ENCODE results near the gene B4GALT1. TPM values are rescaled to one million over a fixed set of nuclear protein-coding genes. Genes with fewer than 3 reads are reported as not detected.
"Not testable (repeated sequence)": the region's sequence is repeated elsewhere in the genome, so short reads cannot be mapped to it uniquely, and the experiment has no call there.

B4GALT1 gene
- polyA plus RNA-seq, 1 donor = 34.5 TPM

GRCh38 chr9:33162721-33163311 lies 4.3 kb downstream of the B4GALT1 start:
- DNase-seq (ENCODE audit: low read depth) = no peak

GRCh38 chr9:33161589-33162132 lies 5.5 kb downstream of the B4GALT1 start:
- DNase-seq (ENCODE audit: low read depth) = no peak

- DNase-seq (ENCODE audit: low read depth) = no peak
These were observed 6.0 kb downstream of the B4GALT1 start for GRCh38 chr9:33161011-33161588.

GRCh38 chr9:33160446-33160845 lies 6.7 kb downstream of the B4GALT1 start:
- not testable (repeated sequence) for DNase-seq (ENCODE audit: low read depth)

GRCh38 chr9:33159777-33160127 lies 7.4 kb downstream of the B4GALT1 start:
- DNase-seq (ENCODE audit: low read depth) = no peak

GRCh38 chr9:33158843-33159776 lies 8.0 kb downstream of the B4GALT1 start:
- no peak for DNase-seq (ENCODE audit: low read depth)

- no peak for DNase-seq (ENCODE audit: low read depth)
These were observed 8.9 kb downstream of the B4GALT1 start for GRCh38 chr9:33157960-33158842.

GRCh38 chr9:33155393-33155792 lies 11.7 kb downstream of the B4GALT1 start:
- DNase-seq (ENCODE audit: low read depth) = no peak

- no peak for DNase-seq (ENCODE audit: low read depth)
These were observed 12.8 kb downstream of the B4GALT1 start for GRCh38 chr9:33154371-33154770.

- DNase-seq (ENCODE audit: low read depth) = no peak
These were observed 13.5 kb downstream of the B4GALT1 start for GRCh38 chr9:33153666-33154065.

GRCh38 chr9:33153001-33153400 lies 14.1 kb downstream of the B4GALT1 start:
- no peak for DNase-seq (ENCODE audit: low read depth)

- no peak for DNase-seq (ENCODE audit: low read depth)
These were observed 15.5 kb downstream of the B4GALT1 start for GRCh38 chr9:33151601-33152000.

GRCh38 chr9:33151007-33151557 lies 16.1 kb downstream of the B4GALT1 start:
- no peak for DNase-seq (ENCODE audit: low read depth)

GRCh38 chr9:33148367-33149014 lies 18.6 kb downstream of the B4GALT1 start:
- DNase-seq (ENCODE audit: low read depth) = no peak

GRCh38 chr9:33147416-33148169 lies 19.5 kb downstream of the B4GALT1 start:
- no peak for DNase-seq (ENCODE audit: low read depth)

GRCh38 chr9:33146298-33146697 lies 20.8 kb downstream of the B4GALT1 start:
- DNase-seq (ENCODE audit: low read depth) = no peak

GRCh38 chr9:33144551-33144950 lies 22.6 kb downstream of the B4GALT1 start:
- no peak for DNase-seq (ENCODE audit: low read depth)

GRCh38 chr9:33143241-33143661 lies 23.9 kb downstream of the B4GALT1 start:
- no peak for DNase-seq (ENCODE audit: low read depth)

GRCh38 chr9:33142535-33142934 lies 24.6 kb downstream of the B4GALT1 start:
- no peak for DNase-seq (ENCODE audit: low read depth)

Data from forelimb muscle (tissue), 1 donor.